Tibial nerve (tissue), 4 donors: Measurements from ENCODE around the gene NTRK2. TPM values are rescaled to one million over a fixed set of nuclear protein-coding genes. Genes with fewer than 3 reads are reported as not detected.
A peak's percentile ranks its signal among the peaks of the same experiment; 100 is the strongest.

Source experiments
- DNase-seq, 2 donors: peaks; one replicate each; pipeline ENCODE4 v3.0.0-alpha.2; 2019; ENCODE audit warnings: low spot score in 2 of 2
- H3K27ac ChIP-seq, 4 donors: fragments of 200-600 bp; sonication (generic) in 3 of 4; one replicate each; pipeline ENCODE4 v1.5.1; 2017 to 2019; ENCODE audit warnings: mild to moderate bottlenecking in 1 of 4
- H3K27me3 ChIP-seq, 2 donors: fragments of 200-600 bp; sonication (generic) in 1 of 2; one replicate each; pipeline versions ENCODE4 v1.5.1 to v1.6.0; 2017 to 2019
- H3K36me3 ChIP-seq, 3 donors: fragments of 200-600 bp; sonication (generic); one replicate each; pipeline ENCODE4 v1.5.1; 2018 to 2019
- H3K4me1 ChIP-seq, 4 donors: fragments of 200-600 bp; sonication (generic) in 3 of 4; one replicate each; pipeline ENCODE4 v1.5.1; 2017 to 2019
- H3K4me3 ChIP-seq, 4 donors: fragments of 200-600 bp; sonication (generic) in 3 of 4; one replicate each; pipeline ENCODE4 v1.5.1; 2017 to 2019; ENCODE audit warnings: mild to moderate bottlenecking in 1 of 4, moderate library complexity in 1 of 4
- H3K9me3 ChIP-seq, 4 donors: fragments of 200-600 bp; sonication (generic) in 3 of 4; one replicate each; pipeline ENCODE4 v1.5.1; 2017 to 2019
- EP300 ChIP-seq, 2 donors: sonication (generic); formaldehyde crosslinking; IDR thresholded peaks; one replicate each; pipeline ENCODE4 v1.6.1; 2017; ENCODE audit warnings: antibody characterized with exemption in 2 of 2, mild to moderate bottlenecking in 1 of 2
- POLR2A ChIP-seq, 2 donors: fragments of 450-650 bp; IDR thresholded peaks; one replicate each; pipeline ENCODE4 v1.6.1; 2017; ENCODE audit warnings: antibody characterized with exemption in 2 of 2, mild to moderate bottlenecking in 2 of 2, moderate library complexity in 2 of 2
- WGBS, 2 donors: methylation state at CpG; one replicate each; pipeline ENCODE4 v1.1.5; 2018; 5-methylcytosine and 5-hydroxymethylcytosine counted together
- total RNA-seq, 4 donors: library from RNA; depleted of rRNA; stranded (reverse); fragments of >200 nt; gene quantifications; one replicate each; pipeline ENCODE4 v1.1.0, GENCODE V29; 2016
- TF ChIP-seq, protein P1 (sequence below), 5 experiments: fragments of 200-600 bp in 3 of 5; fragments of 450-650 bp in 2 of 5; sonication (generic) in 3 of 5; IDR thresholded peaks; one replicate each; pipeline ENCODE4 v1.5.1; 2016 to 2019; ENCODE audit warnings: antibody characterized with exemption in 5 of 5, mild to moderate bottlenecking in 3 of 5, moderate library complexity in 2 of 5

The NTRK2 gene
- total RNA-seq, 4 donors from 2014 or later, result 46.7 to 83.4 (median 69.5) TPM

- H3K4me1 ChIP-seq, result peaks cover 0 to 6% (median 0%) of the 10 kb centered on the region in 4 donors
- no peaks in the 10 kb centered on the region for H3K36me3 ChIP-seq
- H3K4me3 ChIP-seq, result no peak overlapping the region
- no peak overlapping the region for H3K27ac ChIP-seq
- TF ChIP-seq POLR2A (IDR thresholded peaks at IDR 0.05) (no peak), EP300 (IDR thresholded peaks at IDR 0.05) (no peak)
- TF ChIP-seq, protein P1, sequence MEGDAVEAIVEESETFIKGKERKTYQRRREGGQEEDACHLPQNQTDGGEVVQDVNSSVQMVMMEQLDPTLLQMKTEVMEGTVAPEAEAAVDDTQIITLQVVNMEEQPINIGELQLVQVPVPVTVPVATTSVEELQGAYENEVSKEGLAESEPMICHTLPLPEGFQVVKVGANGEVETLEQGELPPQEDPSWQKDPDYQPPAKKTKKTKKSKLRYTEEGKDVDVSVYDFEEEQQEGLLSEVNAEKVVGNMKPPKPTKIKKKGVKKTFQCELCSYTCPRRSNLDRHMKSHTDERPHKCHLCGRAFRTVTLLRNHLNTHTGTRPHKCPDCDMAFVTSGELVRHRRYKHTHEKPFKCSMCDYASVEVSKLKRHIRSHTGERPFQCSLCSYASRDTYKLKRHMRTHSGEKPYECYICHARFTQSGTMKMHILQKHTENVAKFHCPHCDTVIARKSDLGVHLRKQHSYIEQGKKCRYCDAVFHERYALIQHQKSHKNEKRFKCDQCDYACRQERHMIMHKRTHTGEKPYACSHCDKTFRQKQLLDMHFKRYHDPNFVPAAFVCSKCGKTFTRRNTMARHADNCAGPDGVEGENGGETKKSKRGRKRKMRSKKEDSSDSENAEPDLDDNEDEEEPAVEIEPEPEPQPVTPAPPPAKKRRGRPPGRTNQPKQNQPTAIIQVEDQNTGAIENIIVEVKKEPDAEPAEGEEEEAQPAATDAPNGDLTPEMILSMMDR (IDR thresholded peaks at IDR 0.05), result no peak
- no peak for DNase-seq
- no peaks in the 10 kb centered on the region for H3K9me3 ChIP-seq
- H3K27me3 ChIP-seq, result no peaks in the 10 kb centered on the region
- WGBS, 2 donors, result 92 to 95% methylated on average over 6 of the region's 6 CpGs
These were observed 12.2 kb downstream of the NTRK2 start for GRCh38 chr9:84681516-84682285.

GRCh38 chr9:84686068-84686467 is 16.5 kb downstream of the NTRK2 start:
- H3K27ac ChIP-seq, result no peak overlapping the region
- no peaks in the 10 kb centered on the region for H3K36me3 ChIP-seq
- peaks cover 0 to 14% (median under 1%) of the 10 kb centered on the region in 4 donors for H3K4me1 ChIP-seq
- H3K9me3 ChIP-seq, result no peaks in the 10 kb centered on the region
- DNase-seq, result no peak
- no peak overlapping the region for H3K4me3 ChIP-seq
- H3K27me3 ChIP-seq, result no peaks in the 10 kb centered on the region
- WGBS, 2 donors, result 70 to 73% methylated on average over 1 of the region's 1 CpG
- TF ChIP-seq EP300 (IDR thresholded peaks at IDR 0.05), result no peak
- TF ChIP-seq, protein P1 (IDR thresholded peaks at IDR 0.05), result no peak

GRCh38 chr9:84688956-84689355 is 19.4 kb downstream of the NTRK2 start:
- Histone ChIP-seq H3K27me3 (no peaks in the 10 kb centered on the region), H3K36me3 (no peaks in the 10 kb centered on the region), H3K27ac (no peak overlapping the region), H3K4me3 (no peak overlapping the region), H3K9me3 (no peaks in the 10 kb centered on the region), H3K4me1 (peaks cover 0 to 21% (median 4%) of the 10 kb centered on the region in 4 donors)
- 72 to 78% methylated on average over 4 of the region's 4 CpGs for WGBS, 2 donors
- no peak for DNase-seq
- TF ChIP-seq EP300 (IDR thresholded peaks at IDR 0.05), result no peak

- Histone ChIP-seq H3K4me3 (no peak overlapping the region), H3K9me3 (no peaks in the 10 kb centered on the region), H3K4me1 (peaks cover 0 to 30% (median 7%) of the 10 kb centered on the region in 4 donors), H3K27ac (peak overlapping the region in 2 of 4 donors; percentile 36 to 76), H3K36me3 (no peaks in the 10 kb centered on the region), H3K27me3 (no peaks in the 10 kb centered on the region)
- TF ChIP-seq POLR2A (IDR thresholded peaks at IDR 0.05) (no peak), EP300 (IDR thresholded peaks at IDR 0.05) (no peak)
- TF ChIP-seq, protein P1 (IDR thresholded peaks at IDR 0.05), result no peak
- DNase-seq, result no peak
- whole genome bisulfite sequencing, 2 donors, result 73 to 78% methylated on average over 5 of the region's 5 CpGs
These were observed 22.1 kb downstream of the NTRK2 start for GRCh38 chr9:84691634-84692033.

DNA sequence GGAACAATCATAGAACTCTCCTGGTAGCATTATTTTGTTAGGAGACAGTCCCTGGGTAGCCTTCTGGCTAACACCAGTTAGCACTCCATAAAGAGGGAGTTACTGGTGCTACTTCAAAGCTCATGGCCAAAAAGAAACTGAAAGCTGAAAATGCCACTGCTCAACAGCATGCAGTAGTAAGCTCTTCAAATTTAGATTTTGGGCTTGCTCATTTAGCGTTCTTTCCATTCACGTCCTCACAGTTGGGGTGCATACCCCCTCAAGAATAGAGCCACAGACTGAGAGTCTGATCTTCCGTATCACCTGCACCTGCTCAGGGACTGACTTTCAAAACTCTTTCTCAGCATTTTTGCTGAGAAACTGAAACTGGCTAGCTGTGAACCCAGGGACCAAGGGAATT is 24.7 kb downstream of the NTRK2 start:
- peak overlapping the region in 2 of 4 donors; percentile 44 to 48 for H3K27ac ChIP-seq
- TF ChIP-seq, protein P1 (IDR thresholded peaks at IDR 0.05), result no peak
- TF ChIP-seq EP300 (IDR thresholded peaks at IDR 0.05), result no peak
- TF ChIP-seq POLR2A (IDR thresholded peaks at IDR 0.05), result no peak

More for the DNA sequence above, 24.7 kb downstream of the NTRK2 start:
- no peaks in the 10 kb centered on the region for H3K9me3 ChIP-seq
- no peak for DNase-seq
- peak overlapping the region in 1 of 4 donors; percentile 3 for H3K4me3 ChIP-seq
- WGBS, 2 donors, result 41 to 53% methylated on average over 3 of the region's 3 CpGs
- no peaks in the 10 kb centered on the region for H3K36me3 ChIP-seq
- H3K27me3 ChIP-seq, result no peaks in the 10 kb centered on the region
- H3K4me1 ChIP-seq, result peaks cover 0 to 42% (median 7%) of the 10 kb centered on the region in 4 donors
